GM20000 (cell line): ENCODE results near the gene EXOC3L1.

Experiments
- DNase-seq: peaks from one replicate; pipeline ENCODE4 v3.0.0; 2012; ENCODE audit warnings: low spot score
- TF ChIP-seq, protein P1 (sequence below): IDR thresholded peaks from 2 replicates; pipeline ENCODE4 v1.5.1; 2012; ENCODE audit warnings: mild to moderate bottlenecking, control low read depth; ENCODE audit errors: extremely low read depth, missing control alignments

EXOC3L1 gene

DNA sequence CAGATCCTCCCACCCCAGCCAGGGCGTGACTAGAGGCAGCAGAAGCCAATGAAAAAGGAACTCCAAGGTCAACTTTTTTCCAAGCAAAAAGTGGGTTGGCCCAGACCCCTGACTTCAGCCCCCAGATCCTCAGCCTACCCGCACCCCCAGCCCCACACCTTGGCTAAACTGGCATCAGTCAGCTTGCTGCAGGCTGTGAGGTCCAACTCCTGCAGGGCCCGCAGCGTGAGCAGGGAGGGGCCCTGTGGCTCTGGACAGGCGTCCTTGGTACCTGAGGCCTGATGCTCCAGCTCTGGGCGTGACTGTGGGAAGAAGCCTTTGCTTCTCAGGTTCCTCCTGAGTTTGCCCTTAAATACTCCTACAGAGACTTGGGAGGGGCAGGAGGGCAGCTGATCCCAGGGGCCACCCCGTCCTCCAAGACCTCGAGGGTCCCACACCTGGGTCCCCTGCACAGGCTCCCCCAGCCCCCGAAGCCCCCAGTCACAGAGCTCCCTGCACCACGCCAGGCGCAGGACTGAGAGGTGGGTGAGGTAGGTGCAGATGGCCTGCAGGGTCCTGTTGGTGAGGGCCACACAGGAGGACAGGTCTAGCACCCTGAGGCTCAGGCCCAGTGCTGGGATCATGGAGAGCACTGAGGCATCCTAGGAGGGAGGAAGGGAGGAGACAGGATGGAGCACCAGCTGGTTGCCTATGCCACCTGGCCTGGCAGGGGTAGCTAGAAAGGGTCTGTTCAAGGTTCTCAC, 18.4 kb upstream of the EXOC3L1 start:
- no peak for DNase-seq
- TF ChIP-seq, protein P1, sequence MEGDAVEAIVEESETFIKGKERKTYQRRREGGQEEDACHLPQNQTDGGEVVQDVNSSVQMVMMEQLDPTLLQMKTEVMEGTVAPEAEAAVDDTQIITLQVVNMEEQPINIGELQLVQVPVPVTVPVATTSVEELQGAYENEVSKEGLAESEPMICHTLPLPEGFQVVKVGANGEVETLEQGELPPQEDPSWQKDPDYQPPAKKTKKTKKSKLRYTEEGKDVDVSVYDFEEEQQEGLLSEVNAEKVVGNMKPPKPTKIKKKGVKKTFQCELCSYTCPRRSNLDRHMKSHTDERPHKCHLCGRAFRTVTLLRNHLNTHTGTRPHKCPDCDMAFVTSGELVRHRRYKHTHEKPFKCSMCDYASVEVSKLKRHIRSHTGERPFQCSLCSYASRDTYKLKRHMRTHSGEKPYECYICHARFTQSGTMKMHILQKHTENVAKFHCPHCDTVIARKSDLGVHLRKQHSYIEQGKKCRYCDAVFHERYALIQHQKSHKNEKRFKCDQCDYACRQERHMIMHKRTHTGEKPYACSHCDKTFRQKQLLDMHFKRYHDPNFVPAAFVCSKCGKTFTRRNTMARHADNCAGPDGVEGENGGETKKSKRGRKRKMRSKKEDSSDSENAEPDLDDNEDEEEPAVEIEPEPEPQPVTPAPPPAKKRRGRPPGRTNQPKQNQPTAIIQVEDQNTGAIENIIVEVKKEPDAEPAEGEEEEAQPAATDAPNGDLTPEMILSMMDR = no peak

DNA sequence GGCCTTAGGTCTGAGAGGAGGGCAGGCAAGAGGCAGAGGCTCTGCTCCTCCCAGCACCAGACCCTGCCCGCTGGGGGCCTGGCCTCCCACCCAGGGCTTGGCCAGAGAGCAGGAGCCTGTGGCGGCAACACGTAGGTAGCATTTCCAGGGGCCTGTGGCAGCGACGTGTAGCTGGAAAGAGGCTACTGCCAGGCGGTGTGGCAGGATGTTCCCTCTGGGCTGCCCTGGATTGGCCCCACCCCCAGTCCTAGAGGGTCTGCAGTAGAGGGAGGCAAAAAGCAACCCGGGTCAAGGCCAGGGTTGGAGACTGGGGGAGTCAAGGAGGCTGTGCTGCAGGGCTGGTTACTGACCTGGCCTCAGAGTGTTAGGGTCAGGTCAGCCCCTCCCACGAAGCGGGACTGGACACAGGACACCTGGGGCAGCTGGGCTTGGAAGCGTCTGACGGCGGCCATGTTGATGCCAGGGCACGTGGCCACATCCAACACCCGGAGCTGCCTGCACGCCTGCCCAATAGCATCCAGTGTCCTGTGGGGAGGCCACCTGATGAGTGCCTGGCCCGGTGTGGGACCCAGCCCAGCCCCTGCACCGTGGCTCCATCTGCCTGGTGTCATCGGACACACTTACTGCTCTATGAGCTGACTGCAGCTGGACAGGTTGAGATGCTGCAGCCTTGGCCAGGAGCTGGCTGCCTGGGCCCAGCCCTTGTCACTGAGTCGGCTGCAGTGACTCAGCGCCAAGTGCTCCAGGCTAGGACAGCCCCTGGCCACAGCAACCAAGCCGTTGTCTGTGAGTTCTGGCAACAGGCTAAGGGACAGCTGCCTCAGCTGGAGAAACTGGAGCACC, 17.5 kb upstream of the EXOC3L1 start:
- no peak for DNase-seq

DNA sequence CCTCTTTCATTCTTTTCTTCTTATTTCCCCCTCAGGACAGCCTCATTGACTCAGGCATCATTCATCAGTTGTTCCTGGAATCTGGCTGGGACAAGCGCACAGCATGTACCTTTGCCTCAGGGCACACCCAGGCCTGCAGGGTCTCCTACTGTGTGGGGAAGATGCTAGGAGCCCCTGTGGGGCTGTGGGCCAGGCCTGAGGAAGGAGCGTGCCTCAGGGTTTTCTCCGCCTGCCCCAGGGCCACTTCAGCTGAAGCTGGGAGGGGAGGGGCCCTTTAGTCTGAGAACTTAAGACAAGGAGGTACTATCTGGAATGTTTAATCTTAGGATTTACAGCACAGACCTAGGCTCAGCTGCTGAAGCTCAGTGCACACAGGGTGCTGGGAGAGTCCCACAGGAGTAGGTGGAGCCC, 16.9 kb upstream of the EXOC3L1 start:
- no peak for DNase-seq
- TF ChIP-seq, protein P1 = no peak

More for the DNA sequence above, 17.5 kb upstream of the EXOC3L1 start:
- TF ChIP-seq, protein P1 = no peak

DNA sequence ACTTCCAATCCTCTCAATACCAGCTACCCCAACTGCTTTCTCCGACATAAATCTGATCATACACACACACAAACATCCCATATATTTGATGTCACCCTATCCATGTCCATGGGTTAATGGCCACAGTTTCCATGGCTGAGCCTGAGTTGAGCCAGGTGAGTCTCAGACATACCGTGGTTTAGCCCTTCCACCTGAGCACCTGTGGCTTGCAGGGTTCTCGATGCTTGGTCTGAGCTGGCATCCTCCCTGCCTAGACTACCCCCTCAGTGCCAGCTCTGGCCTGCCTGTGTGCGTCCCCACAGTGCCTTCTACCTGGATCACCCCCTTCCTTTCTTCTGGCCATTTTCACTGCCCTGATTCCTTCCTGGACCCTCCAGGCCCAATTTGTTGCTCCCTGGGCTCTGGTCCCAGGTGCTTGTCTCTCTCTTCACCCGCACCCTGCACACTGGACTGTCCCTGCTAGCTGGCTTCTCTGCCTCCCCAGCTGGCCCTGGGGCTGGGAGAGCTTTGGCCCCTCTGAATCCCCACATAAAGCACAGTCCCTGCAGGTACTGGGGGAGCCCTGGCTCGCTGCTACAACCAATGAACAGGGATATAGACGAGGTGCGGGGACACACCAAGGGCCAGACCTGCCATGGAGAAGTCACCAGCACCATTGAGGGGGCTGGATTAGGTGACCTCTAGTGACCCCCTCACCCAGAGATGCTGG, 16.3 kb upstream of the EXOC3L1 start:
- TF ChIP-seq, protein P1 = no peak

DNA sequence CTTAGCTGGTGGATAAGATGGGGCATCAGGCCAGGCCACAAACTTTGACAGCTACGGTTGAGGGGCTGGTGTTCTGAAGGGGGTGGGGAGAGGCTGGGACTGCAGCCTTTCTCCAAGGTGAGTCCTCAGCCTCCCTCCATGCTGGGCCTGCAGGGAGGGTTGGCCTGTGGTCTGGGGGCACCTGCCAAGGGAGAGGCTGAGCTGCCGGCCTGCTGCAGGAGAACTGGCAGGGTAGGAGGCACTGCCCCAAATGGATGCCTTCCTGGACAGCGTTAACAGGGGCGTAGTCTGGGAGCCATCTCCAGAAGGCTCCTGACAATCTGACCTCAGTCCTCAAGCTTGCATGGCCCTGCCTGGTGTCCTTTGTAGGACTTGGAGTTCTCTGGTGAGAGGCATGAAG, 14.1 kb upstream of the EXOC3L1 start:
- TF ChIP-seq, protein P1 = no peak
- DNase-seq = no peak

More for the DNA sequence above, 16.3 kb upstream of the EXOC3L1 start:
- DNase-seq = no peak

DNA sequence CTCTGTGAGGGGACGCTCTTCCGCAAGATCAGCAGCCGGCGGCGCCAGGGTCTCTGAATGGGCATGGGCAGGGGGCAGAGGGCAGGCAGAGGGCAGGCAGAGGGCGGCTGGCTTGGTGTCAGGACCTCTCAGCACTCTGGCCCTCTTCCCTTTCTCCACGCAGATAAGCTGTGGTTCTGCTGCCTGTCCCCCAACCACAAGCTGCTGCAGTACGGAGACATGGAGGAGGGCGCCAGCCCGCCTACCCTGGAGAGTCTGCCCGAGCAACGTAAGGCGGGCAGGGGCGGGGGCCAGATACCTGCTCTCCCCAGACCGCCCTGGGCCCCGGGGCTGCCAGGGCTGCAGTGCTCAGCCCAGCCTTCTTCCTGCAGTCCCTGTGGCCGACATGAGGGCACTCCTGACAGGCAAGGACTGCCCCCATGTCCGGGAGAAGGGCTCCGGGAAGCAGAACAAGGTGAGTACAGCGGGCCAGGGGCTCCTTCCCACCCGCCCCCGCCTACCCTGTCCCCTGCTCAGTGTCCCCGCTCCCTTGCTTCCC, 13.1 kb upstream of the EXOC3L1 start:
- DNase-seq = peak; percentile 13
- TF ChIP-seq, protein P1 = no peak

DNA sequence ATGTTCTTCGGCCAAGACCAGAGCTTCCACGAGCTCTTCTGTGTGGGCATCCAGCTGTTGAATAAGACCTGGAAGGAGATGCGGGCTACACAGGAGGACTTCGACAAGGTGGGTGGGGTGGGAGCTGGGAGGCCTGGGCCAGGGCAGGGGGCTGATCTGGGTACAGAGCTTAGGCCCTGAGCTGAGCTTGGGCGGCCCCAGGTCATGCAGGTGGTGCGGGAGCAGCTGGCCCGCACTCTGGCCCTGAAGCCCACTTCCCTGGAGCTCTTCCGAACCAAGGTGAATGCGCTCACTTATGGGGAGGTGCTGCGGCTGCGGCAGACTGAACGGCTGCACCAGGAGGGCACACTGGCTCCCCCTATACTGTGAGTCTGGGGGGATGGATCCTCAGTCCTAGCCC, 12.5 kb upstream of the EXOC3L1 start:
- TF ChIP-seq, protein P1 = no peak
- DNase-seq = no peak
